Vagina (tissue), 2 donors: Measurements from ENCODE around the gene FGFR2.

ENCODE experiments used
- CTCF ChIP-seq, 3 experiments: fragments of 450-650 bp in 2 of 3; fragments of 200-600 bp in 1 of 3; sonication (generic) in 1 of 3; IDR thresholded peaks; one replicate each; pipeline ENCODE4 v1.5.1; 2017 to 2019; ENCODE audit warnings: antibody characterized with exemption in 3 of 3, mild to moderate bottlenecking in 2 of 3, moderate library complexity in 2 of 3
- POLR2A ChIP-seq, 2 donors: fragments of 450-650 bp; IDR thresholded peaks; one replicate each; pipeline ENCODE4 v1.6.1; 2017; ENCODE audit warnings: antibody characterized with exemption in 2 of 2, mild to moderate bottlenecking in 2 of 2, moderate library complexity in 2 of 2
- POLR2AphosphoS5 ChIP-seq, 2 donors: sonication (generic); formaldehyde crosslinking; IDR thresholded peaks; one replicate each; pipeline ENCODE4 v1.9.0; 2017; ENCODE audit warnings: antibody characterized with exemption in 2 of 2, mild to moderate bottlenecking in 2 of 2, low read depth in 1 of 2; ENCODE audit not compliant: insufficient read depth in 1 of 2

GRCh38 chr10:121524157-121524817, 74.0 kb downstream of the FGFR2 start:
- no peak for TF ChIP-seq CTCF (IDR thresholded peaks at IDR 0.05)
- TF ChIP-seq POLR2A (IDR thresholded peaks at IDR 0.05), result no peak
- no peak for TF ChIP-seq POLR2AphosphoS5 (IDR thresholded peaks at IDR 0.05; ENCODE audit: insufficient read depth in 1 of 2, low read depth in 1 of 2)
